ENCODE measurements around the gene CLN6.
"Not testable (repeated sequence)": the region's sequence is repeated elsewhere in the genome, so short reads cannot be mapped to it uniquely, and the experiment has no call there.

The CLN6 gene

GRCh38 chr15:68203956-68204355 lies 25.6 kb downstream of the CLN6 start:
- DNase-seq (ENCODE audit: low read depth) = no peak
- no peak overlapping the region for H3K4me3 ChIP-seq (ENCODE audit: control insufficient read depth, low read depth, low read length)
- TF ChIP-seq, protein P1, sequence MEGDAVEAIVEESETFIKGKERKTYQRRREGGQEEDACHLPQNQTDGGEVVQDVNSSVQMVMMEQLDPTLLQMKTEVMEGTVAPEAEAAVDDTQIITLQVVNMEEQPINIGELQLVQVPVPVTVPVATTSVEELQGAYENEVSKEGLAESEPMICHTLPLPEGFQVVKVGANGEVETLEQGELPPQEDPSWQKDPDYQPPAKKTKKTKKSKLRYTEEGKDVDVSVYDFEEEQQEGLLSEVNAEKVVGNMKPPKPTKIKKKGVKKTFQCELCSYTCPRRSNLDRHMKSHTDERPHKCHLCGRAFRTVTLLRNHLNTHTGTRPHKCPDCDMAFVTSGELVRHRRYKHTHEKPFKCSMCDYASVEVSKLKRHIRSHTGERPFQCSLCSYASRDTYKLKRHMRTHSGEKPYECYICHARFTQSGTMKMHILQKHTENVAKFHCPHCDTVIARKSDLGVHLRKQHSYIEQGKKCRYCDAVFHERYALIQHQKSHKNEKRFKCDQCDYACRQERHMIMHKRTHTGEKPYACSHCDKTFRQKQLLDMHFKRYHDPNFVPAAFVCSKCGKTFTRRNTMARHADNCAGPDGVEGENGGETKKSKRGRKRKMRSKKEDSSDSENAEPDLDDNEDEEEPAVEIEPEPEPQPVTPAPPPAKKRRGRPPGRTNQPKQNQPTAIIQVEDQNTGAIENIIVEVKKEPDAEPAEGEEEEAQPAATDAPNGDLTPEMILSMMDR (IDR thresholded peaks at IDR 0.05; ENCODE audit: control insufficient read depth, insufficient read depth, low read depth, low read length, missing control alignments) = no peak

- no peak overlapping the region for H3K4me3 ChIP-seq (ENCODE audit: control insufficient read depth, low read depth, low read length)
- no peak for DNase-seq (ENCODE audit: low read depth)
- TF ChIP-seq, protein P1 (IDR thresholded peaks at IDR 0.05; ENCODE audit: control insufficient read depth, insufficient read depth, low read depth, low read length, missing control alignments) = no peak
Observed at GRCh38 chr15:68203486-68203885, 26.0 kb downstream of the CLN6 start.

- not testable (repeated sequence) for DNase-seq (ENCODE audit: low read depth); H3K4me3 ChIP-seq (ENCODE audit: control insufficient read depth, low read depth, low read length)
Observed at GRCh38 chr15:68202994-68203393, 26.5 kb downstream of the CLN6 start.

DNA sequence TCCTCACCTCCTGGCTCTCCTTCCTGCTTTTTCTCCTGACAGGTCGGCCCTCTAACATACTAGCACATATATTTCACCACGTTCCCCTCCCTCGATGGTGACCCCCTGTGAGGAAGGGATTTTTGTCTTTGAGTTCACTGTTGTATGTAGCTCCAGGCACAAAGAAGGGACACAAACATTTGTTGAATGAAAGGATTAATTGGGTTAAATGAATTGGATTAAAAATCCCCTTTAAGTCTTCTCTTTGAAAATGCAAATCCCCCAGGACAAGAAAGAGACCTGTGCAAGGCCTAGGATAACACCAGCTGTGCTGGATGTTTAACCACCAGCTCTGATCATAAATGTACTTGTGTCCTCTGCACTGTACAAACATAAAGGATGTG lies 27.7 kb downstream of the CLN6 start:
- H3K4me3 ChIP-seq (ENCODE audit: control insufficient read depth, low read depth, low read length) = no peak overlapping the region
- DNase-seq (ENCODE audit: low read depth) = no peak
- TF ChIP-seq, protein P1 (IDR thresholded peaks at IDR 0.05; ENCODE audit: control insufficient read depth, insufficient read depth, low read depth, low read length, missing control alignments) = no peak

DNA sequence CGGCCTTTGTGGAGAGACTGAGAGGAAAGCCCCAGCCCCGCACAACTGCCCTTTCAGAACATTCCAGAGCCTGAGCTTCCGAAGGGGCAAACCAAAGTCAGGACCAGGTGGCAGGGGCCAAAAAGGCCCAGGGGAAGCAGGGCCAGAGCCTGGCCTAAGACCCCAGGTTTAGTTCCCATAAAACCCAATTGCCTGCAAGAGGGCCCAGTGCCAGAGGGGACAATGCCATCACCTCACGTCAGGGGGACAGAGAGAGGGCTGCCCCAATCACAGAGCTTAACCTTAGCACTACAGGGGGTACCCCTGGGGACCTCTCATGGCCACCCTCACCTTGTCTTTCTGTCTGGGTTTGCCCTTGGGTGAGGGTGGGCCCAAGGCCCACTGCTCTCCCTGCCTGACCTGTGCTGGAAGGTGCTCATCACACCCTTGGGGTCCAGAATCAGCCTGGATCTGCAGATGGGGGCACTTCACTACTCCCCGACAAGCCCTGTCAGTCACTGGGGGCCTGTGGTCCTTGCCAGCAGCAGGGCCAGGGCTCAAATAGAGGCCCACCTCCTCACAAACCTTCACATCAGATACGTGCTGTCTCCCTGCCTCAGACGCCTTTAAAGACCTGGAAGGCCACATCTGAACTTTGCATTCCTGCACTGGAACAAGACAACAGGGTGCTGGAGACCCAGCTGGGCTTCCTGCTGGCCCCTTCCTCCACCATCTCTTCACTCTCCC lies 28.2 kb downstream of the CLN6 start:
- H3K4me3 ChIP-seq (ENCODE audit: control insufficient read depth, low read depth, low read length) = no peak overlapping the region
- DNase-seq (ENCODE audit: low read depth) = no peak
- TF ChIP-seq, protein P1 (IDR thresholded peaks at IDR 0.05; ENCODE audit: control insufficient read depth, insufficient read depth, low read depth, low read length, missing control alignments) = no peak

DNA sequence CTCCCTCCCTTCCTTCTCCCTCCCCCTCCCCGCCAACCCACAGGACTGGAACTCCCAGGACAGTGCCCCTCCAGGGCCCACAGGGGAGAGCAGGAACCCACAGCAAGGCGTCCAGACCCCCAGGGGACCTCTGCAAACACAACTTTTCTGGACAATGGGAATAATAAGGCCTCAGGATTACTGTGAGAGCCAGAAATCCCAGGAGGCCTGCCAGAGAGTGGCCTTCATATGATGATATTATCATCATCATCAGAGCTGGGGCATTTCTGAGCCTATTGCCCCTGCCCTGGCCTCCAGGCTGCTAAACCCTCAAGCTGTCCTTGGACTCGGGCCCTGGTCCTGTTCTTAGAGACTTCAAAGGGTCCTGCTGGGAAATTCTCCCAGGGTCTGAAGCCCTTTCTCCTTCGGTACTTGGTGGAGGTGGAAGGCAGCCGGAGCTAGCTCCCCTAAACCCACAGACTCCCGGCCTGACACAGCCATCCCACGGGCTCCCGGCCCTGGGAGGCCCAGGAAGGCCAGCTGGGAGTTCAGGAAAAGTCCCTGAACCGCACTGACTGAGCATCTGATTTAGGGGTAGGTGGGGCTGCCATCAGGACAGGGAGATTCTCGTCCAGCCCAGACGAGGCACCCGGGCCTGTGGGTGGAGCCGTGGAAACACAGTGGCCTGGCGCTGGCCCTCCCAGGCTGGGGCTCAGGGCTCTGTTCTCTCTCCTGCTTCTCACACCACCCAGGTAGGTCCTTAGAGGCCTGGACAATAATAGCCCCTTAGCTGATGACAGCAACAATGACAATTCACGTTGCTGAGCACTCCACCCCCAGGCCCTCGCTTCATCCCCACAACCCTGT lies 29.3 kb downstream of the CLN6 start:
- no peak overlapping the region for H3K4me3 ChIP-seq (ENCODE audit: control insufficient read depth, low read depth, low read length)
- DNase-seq (ENCODE audit: low read depth) = no peak
- TF ChIP-seq, protein P1 (IDR thresholded peaks at IDR 0.05; ENCODE audit: control insufficient read depth, insufficient read depth, low read depth, low read length, missing control alignments) = no peak

DNA sequence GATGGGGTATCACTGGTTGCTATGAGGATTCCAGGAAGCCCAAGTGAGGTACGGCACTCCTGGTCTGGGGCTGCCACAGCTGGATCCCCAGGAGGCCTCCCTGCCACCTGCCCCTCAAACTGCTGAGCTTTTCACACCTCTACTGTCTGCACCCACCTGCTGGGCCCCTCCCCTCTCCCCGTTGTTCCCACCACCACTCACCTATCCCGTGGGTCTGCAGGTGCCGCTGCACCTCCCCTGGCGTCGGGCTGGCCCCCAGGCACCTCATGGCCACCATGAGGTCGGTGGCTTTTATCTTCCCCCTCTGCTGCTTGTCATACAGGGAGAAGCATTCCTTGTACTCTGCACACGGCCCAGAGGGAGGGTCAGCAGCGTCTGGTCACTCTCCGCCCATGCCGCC lies 30.2 kb downstream of the CLN6 start:
- no peak for DNase-seq (ENCODE audit: low read depth)
- TF ChIP-seq, protein P1 (IDR thresholded peaks at IDR 0.05; ENCODE audit: control insufficient read depth, insufficient read depth, low read depth, low read length, missing control alignments) = no peak
- H3K4me3 ChIP-seq (ENCODE audit: control insufficient read depth, low read depth, low read length) = no peak overlapping the region

Data from AG09309 (cell line).